HG03432 (cell line): ENCODE measurements around the gene ZSCAN20.
"Not testable (repeated sequence)": the region's sequence is repeated elsewhere in the genome, so short reads cannot be mapped to it uniquely, and the experiment has no call there.

Experiments
- ATAC-seq: cut with Tn5 transposase; IDR thresholded peaks from one replicate; pipeline ENCODE4 v1.9.1; 2021; ENCODE audit warnings: mild to moderate bottlenecking, moderate library complexity; ENCODE audit not compliant: unreplicated experiment

ZSCAN20 gene

GRCh38 chr1:33473900-33474299, 1.5 kb downstream of the ZSCAN20 start:
- no peak for ATAC-seq

- ATAC-seq, result no peak
These were observed 5.0 kb downstream of the ZSCAN20 start for GRCh38 chr1:33477451-33477850.

- ATAC-seq, result no peak
These were observed 10.0 kb downstream of the ZSCAN20 start for GRCh38 chr1:33482412-33482811.

- ATAC-seq, result no peak
These were observed 16.2 kb downstream of the ZSCAN20 start for GRCh38 chr1:33488624-33489023.

- ATAC-seq, result no peak
These were observed 22.5 kb downstream of the ZSCAN20 start for GRCh38 chr1:33494929-33495328.

GRCh38 chr1:33497410-33497809, 25.0 kb downstream of the ZSCAN20 start:
- ATAC-seq, result no peak

- ATAC-seq, result no peak
These were observed 28.1 kb downstream of the ZSCAN20 start for GRCh38 chr1:33500547-33500946.

GRCh38 chr1:33501309-33501708, 28.9 kb downstream of the ZSCAN20 start:
- no peak for ATAC-seq

GRCh38 chr1:33501774-33502173, 29.3 kb downstream of the ZSCAN20 start:
- no peak for ATAC-seq

GRCh38 chr1:33502726-33503125, 30.3 kb downstream of the ZSCAN20 start:
- no peak for ATAC-seq

GRCh38 chr1:33503506-33503905, 31.1 kb downstream of the ZSCAN20 start:
- ATAC-seq, result no peak

GRCh38 chr1:33507661-33508060, 35.2 kb downstream of the ZSCAN20 start:
- ATAC-seq, result no peak

GRCh38 chr1:33508151-33508550, 35.7 kb downstream of the ZSCAN20 start:
- no peak for ATAC-seq

- ATAC-seq, result not testable (repeated sequence)
These were observed 36.8 kb downstream of the ZSCAN20 start for GRCh38 chr1:33509276-33509675.

GRCh38 chr1:33512226-33513011, 40.0 kb downstream of the ZSCAN20 start:
- ATAC-seq, result no peak

GRCh38 chr1:33515112-33515511, 42.7 kb downstream of the ZSCAN20 start:
- ATAC-seq, result no peak

GRCh38 chr1:33515607-33516006, 43.2 kb downstream of the ZSCAN20 start:
- no peak for ATAC-seq

- no peak for ATAC-seq
These were observed 44.0 kb downstream of the ZSCAN20 start for GRCh38 chr1:33516428-33516827.

GRCh38 chr1:33516891-33517567, 44.6 kb downstream of the ZSCAN20 start:
- ATAC-seq, result no peak

GRCh38 chr1:33517596-33518250, 45.3 kb downstream of the ZSCAN20 start:
- ATAC-seq, result no peak

- ATAC-seq, result no peak
These were observed 46.9 kb downstream of the ZSCAN20 start for GRCh38 chr1:33519240-33519884.
